HG03521 (cell line): ENCODE data around the gene SLC22A5.
"Not testable (repeated sequence)": the region's sequence is repeated elsewhere in the genome, so short reads cannot be mapped to it uniquely, and the experiment has no call there.

Source experiments
- ATAC-seq: cut with Tn5 transposase; IDR thresholded peaks from one replicate; pipeline ENCODE4 v1.9.1; 2021; ENCODE audit warnings: mild to moderate bottlenecking, moderate library complexity; ENCODE audit not compliant: unreplicated experiment

SLC22A5 gene

DNA sequence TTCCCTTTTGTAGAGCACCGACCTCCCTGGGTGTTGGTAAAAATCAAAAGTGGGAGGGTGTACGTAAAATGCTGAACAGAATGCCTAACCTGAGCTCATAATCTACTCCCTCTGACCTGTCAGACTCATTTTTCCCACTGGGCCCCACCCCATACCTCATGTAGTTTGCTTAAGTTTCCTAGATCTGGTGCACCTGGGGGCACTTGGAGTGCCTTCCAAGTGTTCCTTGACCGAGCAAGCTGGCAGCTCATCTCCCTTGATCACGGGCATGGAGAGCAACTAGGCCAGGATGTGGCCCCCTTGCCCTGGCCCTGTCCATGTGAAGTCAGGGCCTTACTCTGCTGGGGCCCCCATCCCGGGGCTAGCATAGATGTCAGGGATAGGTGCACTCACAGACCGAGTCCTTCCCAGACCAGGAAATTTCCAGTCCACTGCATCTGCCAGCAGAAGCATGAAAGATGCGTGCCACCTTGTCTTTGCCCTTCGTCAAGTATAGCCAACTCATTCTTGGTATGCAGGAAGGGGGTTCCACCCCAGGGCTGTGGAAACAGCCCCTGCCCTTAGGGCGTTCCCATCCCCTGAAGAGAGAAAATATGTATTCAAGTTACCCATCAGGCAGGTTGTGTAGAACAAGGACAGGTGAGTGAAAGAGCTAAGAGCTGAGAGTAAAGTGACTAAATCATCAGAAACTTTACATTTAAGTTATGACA lies 41.9 kb downstream of the SLC22A5 start:
- ATAC-seq = peak; percentile 3

DNA sequence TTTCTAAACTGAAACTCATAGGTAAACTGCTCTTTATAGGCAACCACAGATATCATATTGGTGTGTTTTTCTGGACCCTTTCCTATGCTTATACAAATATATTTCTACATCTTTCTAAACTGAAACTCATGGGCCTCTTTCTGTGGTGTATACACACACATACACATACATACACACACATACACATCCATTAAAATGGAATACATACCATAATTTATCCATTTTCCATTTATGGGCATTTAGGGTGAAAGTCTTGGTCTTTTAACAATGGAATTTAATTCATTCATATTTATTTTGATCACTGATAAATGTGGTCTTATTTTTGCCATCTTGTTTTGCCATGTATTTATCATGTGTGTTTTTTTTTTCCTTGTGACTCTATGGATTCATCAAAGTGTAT lies 44.1 kb downstream of the SLC22A5 start:
- ATAC-seq = no peak

DNA sequence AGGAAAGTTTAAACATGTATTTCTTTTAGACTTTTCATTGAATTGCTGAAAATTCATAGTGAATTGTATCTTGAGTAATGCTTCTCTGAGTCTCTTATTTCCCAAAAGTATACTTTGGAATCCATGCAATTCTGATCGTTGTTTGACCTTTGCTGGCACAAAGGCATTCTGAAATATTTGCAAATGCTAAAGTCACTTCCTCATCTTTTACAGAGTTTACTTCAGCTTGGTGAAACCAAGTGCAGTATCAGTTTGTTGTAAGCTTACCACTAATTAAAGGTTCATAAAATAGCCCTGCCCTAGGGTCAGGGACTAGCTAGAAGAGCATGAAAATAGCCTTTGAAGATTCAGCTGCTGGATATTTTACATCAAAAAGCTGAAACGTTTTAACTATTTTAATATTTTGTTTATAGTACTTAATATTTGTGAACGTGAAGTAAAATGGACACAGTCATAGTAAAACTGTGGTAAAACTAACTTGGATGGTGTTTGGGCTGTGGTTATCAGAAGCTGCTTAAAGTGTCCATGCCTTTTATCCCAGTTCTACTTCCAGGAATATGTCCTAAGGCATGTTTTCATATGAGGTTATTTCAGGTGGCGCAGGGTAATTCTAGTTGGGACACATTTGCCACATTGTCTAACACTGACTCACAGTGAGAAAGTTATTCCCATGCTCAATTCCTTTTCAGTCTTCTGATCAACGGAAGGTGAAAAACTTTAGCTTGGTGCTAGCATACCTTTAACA lies 45.3 kb downstream of the SLC22A5 start:
- ATAC-seq = no peak

GRCh38 chr5:132415516-132415915 lies 46.0 kb downstream of the SLC22A5 start:
- not testable (repeated sequence) for ATAC-seq

- ATAC-seq = no peak
These were observed 46.9 kb downstream of the SLC22A5 start for GRCh38 chr5:132416306-132417009.

DNA sequence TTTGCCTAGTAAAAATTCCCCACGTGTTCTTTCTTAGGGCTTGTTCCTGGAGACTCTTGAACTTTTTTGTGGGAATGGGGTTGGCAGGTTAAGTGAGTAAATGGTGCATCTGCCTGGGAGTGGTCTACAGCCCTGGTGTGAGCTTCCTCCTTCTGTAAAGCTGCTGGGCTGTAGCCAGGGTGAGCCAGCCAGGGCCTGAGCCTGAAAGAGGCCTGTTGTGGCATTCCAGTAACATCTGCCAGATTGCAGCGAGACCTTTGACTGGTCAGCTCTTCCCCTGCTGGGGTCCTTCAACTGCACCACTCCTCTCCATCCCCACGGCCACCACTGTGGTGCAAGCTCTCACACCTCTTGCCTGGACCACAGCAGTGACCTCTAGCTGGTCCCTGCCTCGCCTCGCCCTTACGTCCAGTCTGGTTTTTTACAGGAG lies 47.5 kb downstream of the SLC22A5 start:
- no peak for ATAC-seq

DNA sequence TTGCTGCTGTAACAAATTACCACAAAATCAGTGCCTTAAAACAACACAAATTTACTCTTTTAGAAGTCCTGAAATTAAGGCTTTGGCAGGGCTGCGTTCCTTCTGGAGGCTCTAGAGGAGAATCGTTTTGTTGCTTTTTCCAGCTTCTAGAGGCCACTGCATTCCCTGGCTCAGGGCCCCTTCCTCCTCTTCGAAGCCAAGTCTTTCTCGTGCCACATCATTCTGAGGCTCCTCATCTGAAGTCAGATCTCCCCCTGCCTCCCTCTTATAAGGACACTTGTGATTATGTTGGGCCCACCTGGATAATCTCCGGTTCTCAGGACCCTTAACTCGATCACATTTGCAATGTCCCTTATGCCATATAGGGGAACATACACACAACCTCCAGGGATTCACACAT lies 48.0 kb downstream of the SLC22A5 start:
- no peak for ATAC-seq

DNA sequence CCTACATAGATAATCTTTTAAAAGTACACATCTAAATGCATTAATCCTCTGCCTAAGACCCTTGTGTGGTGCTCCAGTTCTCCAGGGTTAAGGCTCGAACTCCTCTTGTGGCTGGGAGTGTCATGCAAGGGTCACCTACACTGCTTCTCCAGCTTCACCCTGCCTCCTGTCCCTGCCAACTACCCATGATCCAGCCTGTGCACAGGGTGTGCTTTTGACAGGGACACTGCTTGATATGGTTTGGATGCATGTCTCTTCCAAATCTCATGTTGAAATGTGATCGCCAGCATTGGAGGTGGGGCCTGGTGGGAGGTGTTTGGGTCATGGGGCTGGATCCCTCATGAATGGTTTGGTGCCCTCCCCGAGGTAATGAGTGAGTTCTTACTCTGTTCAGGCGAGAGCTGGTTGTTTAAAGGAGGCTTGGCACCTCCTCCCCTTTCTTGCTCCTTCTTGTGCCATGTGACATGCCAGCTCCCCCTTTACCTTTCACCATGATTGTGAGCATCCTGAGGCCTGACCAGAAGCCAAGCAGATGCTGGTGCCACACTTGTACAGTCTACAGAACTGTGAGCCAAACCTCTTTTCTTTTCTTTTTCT lies 48.5 kb downstream of the SLC22A5 start:
- no peak for ATAC-seq

- no peak for ATAC-seq
These were observed 49.4 kb downstream of the SLC22A5 start for GRCh38 chr5:132418881-132419280.

GRCh38 chr5:132419502-132420468 lies 50.3 kb downstream of the SLC22A5 start:
- ATAC-seq = no peak

DNA sequence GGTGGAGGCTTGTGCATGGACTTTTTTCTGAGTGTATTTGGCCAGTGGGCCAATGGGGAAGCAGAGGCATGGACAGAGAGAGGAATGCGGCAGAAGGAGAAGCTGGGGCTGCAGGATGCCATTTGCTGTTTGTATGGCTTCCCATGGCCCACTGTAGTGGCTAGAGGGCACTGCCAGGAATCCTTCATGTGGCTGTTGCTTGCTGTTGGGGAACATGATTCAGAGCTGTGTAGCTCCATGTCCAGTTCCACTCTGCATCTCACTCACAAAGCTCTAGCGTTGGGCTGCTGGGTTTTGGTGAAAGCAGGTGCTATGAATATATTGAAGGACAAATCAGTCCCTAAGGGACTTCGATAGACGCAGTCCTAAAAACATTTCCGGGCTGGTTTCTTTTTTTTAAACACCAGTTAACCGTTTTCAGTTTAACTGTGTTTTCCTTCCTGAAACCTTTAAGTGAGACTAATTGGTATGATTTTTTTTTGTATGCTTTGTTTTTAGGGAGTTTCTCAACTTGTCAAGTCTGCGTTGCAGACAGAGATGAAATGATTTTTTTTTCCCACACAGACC lies 51.3 kb downstream of the SLC22A5 start:
- ATAC-seq = no peak

GRCh38 chr5:132421462-132421861 lies 52.0 kb downstream of the SLC22A5 start:
- ATAC-seq = no peak

- ATAC-seq = peak; percentile 26
These were observed 53.4 kb downstream of the SLC22A5 start for GRCh38 chr5:132422720-132423437.

DNA sequence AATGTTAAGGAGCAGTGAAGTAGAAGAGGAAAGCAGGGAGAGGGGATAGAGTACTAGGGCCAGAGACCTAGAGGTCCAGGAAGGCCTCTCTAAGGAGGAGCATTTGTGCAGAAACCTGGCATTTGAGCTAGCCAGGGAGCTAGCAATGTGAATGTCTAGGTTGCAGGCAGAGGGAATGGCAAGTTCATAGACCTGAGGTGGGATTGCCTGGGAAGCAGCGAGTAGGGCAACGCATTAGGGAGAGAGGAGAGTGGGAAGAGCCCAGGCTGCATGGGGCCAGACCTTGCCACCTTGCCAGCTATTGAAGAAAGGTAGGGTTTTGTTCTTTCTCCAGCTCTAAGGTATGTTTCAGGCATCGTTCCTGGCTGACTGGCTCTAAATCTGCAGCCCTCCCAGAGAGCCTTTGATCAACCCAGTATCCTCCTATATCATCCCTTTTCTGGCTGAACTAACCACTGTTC lies 54.0 kb downstream of the SLC22A5 start:
- ATAC-seq = no peak

- no peak for ATAC-seq
These were observed 54.8 kb downstream of the SLC22A5 start for GRCh38 chr5:132424167-132424880.

DNA sequence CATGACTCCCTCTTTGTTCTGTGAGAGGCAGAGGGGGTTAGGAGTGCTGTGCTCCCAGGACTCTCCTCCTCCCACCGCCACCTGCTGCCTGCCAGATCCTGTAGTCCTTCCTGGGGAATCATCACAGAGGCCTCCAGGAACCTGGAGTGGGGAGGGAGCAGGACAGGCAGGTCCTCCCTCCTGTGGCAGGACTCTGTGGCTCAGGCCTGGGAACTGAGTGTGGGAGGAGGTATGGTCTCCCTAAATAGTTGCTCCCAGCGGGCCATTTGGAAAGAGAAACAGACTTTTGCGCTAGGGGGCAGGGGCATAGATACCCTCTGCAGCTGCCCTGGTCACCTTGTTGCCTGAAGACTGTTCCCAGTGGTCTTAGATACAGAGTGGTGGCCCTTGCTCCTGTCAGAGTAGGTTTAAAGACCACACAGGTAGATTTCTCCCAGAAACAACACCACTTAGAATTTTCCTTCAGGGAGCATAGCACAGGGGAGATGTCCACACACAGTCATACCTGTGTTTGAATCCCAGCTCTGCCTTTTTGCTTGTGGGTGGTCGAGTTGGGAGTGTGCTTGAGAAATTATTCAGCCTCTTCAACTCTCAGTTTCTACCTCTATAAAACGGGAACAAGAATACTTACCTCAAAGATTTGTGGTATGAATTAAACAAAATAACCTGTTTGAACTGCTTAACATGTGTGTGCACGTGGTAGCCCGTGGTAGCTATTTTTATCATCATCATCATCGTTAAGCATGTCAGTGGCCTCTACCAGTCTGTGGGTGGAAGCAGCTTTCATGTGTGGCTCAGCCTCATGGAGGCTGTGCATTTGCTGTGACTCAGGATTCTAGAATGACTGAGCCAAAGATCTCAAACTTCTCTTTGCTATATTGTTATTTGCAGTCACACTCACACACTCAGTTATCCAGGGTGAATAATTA lies 55.8 kb downstream of the SLC22A5 start:
- peak; percentile 42 for ATAC-seq

- ATAC-seq = peak; percentile 1
These were observed 56.5 kb downstream of the SLC22A5 start for GRCh38 chr5:132425975-132426524.
